HUES48 (cell line): Measurements from ENCODE around the gene SLK.

Experiments
- H3K27ac ChIP-seq: one replicate; pipeline ENCODE4 v1.7.0; 2013; ENCODE audit warnings: low read depth, low read length, inconsistent platforms
- H3K27me3 ChIP-seq: 2 replicates; pipeline ENCODE4 v1.6.1; 2013; ENCODE audit warnings: mild to moderate bottlenecking, low read length; ENCODE audit not compliant: control insufficient read depth, insufficient read depth
- H3K36me3 ChIP-seq: 2 replicates; pipeline ENCODE4 v1.6.1; 2013; ENCODE audit warnings: low read length; ENCODE audit not compliant: control insufficient read depth, insufficient read depth
- H3K4me1 ChIP-seq: 2 replicates; pipeline ENCODE4 v1.6.1; 2013; ENCODE audit warnings: mild to moderate bottlenecking, low read length; ENCODE audit not compliant: control insufficient read depth, insufficient read depth
- H3K4me3 ChIP-seq: 2 replicates; pipeline ENCODE4 v1.5.1; 2013; ENCODE audit warnings: mild to moderate bottlenecking, low read depth, low read length
- H3K9ac ChIP-seq: 2 replicates; pipeline ENCODE4 v1.6.1; 2013; ENCODE audit warnings: mild to moderate bottlenecking, low read depth, low read length, moderate library complexity
- H3K9me3 ChIP-seq: 2 replicates; pipeline ENCODE4 v1.6.1; 2013; ENCODE audit warnings: low read length; ENCODE audit not compliant: control insufficient read depth, insufficient read depth

SLK gene

DNA sequence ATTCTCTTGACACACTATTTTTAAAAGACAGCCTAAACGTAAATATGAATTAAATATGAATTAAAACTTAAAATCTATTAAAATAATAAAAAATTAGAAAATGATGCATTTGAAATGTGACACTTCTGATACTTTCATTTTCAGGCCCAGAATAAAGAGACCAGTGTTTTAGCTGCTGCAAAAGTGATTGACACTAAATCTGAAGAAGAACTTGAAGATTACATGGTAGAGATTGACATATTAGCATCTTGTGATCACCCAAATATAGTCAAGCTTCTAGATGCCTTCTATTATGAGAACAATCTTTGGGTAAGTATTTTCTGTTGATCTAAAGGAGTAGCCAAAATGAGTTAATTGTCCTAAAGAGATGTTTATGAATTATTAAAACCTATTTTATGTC lies 23.6 kb downstream of the SLK start:
- H3K9me3 ChIP-seq = no peaks in the 10 kb centered on the region
- no peak overlapping the region for H3K4me3 ChIP-seq
- H3K9ac ChIP-seq = no peak overlapping the region
- no peak overlapping the region for H3K27ac ChIP-seq
- H3K4me1 ChIP-seq = no peaks in the 10 kb centered on the region
- H3K27me3 ChIP-seq = no peaks in the 10 kb centered on the region
- H3K36me3 ChIP-seq = peaks cover 3% of the 10 kb centered on the region; the same call in 1 of the 2 replicates

DNA sequence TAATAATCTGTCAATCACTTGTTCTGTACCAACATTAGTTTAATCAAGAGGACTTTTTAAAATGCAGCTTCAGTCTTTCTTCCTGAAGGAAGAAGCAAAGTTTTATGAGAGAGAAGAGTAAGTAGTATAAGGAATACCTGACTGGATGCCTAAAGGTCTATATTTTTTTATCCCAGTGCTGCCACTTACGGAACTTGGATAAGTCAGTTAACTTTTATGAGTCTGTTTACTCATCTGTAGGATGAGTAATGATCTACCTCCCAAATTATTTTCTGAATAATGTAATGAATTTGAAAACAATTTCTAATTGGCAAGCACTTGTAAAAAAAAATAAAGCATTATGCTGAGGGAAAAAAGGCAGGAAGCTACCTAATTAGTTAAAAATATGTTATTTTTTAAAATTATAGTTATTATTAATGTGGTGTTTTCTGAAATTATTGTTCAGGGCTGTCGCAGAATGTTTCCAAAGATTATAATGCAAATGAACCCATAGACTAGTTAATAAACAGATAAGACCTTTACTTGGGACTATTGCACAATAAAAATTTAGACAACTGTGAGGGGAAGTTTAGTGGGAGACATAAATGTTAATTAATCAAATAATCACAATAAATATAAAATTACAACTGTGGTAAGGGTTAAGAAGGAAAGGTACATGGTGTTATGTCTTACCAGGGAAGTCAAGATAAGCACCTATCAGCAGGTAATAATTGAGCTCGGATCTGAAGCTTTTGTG lies 24.6 kb downstream of the SLK start:
- H3K4me3 ChIP-seq = no peak overlapping the region
- no peak overlapping the region for H3K9ac ChIP-seq
- peaks cover 3% of the 10 kb centered on the region; the same call in 1 of the 2 replicates for H3K36me3 ChIP-seq
- no peaks in the 10 kb centered on the region for H3K27me3 ChIP-seq
- H3K4me1 ChIP-seq = no peaks in the 10 kb centered on the region
- no peaks in the 10 kb centered on the region for H3K9me3 ChIP-seq
- H3K27ac ChIP-seq = no peak overlapping the region

DNA sequence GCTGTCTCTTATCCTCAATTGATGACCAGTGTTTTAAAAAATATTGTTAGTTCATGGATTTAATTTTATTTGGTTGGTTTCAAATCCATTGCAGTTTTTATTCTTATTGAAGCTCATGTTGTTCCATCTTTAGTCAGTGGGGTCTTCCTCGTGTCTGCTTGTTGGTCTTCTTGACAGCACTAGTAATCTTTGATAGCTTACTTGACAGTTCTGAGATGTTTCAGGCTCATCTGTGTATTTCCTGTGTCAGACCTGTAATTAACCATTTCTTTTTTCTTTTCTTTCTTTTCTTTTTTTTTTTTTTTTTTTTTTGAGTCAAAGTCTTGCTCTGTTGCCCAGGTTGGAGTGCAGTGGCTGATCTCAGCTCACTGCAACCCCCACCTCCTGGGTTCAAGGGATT lies 28.2 kb downstream of the SLK start:
- Histone ChIP-seq H3K27ac (no peak overlapping the region), H3K9ac (no peak overlapping the region), H3K4me3 (no peak overlapping the region), H3K4me1 (peaks cover 4% of the 10 kb centered on the region; the same call in 1 of the 2 replicates), H3K9me3 (no peaks in the 10 kb centered on the region), H3K36me3 (peaks cover 17% of the 10 kb centered on the region), H3K27me3 (no peaks in the 10 kb centered on the region)

DNA sequence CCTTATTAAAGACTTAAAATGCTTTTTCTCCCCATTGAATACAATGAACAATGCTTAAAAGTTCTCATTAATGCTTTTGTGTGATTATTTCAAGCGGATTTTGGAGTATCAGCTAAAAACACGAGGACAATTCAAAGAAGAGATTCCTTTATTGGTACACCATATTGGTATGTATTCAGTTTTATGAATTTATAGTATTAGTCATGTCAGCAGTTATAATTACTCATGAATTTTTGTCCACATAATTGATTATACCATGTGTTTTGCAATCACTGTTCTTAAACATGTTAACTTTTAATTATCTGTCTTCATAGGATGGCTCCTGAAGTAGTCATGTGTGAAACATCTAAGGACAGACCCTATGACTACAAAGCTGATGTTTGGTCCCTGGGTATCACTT lies 31.9 kb downstream of the SLK start:
- H3K27ac ChIP-seq = no peak overlapping the region
- H3K27me3 ChIP-seq = no peaks in the 10 kb centered on the region
- peaks cover 4% of the 10 kb centered on the region; the same call in 1 of the 2 replicates for H3K4me1 ChIP-seq
- peaks cover 40% of the 10 kb centered on the region for H3K36me3 ChIP-seq
- no peak overlapping the region for H3K4me3 ChIP-seq
- H3K9ac ChIP-seq = no peak overlapping the region
- H3K9me3 ChIP-seq = no peaks in the 10 kb centered on the region

DNA sequence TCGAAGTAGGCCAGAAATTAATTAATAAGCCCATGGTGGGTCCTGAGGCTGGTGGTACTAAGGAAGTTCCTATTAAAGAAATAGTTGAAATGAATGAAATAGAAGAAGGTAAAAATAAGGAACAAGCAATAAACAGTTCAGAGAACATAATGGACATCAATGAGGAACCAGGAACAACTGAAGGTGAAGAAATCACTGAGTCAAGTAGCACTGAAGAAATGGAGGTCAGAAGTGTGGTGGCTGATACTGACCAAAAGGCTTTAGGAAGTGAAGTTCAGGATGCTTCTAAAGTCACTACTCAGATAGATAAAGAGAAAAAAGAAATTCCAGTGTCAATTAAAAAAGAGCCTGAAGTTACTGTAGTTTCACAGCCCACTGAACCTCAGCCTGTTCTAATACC lies 36.0 kb downstream of the SLK start:
- Histone ChIP-seq H3K9me3 (no peaks in the 10 kb centered on the region), H3K27me3 (no peaks in the 10 kb centered on the region), H3K27ac (no peak overlapping the region), H3K4me3 (no peak overlapping the region), H3K36me3 (peaks cover 64% of the 10 kb centered on the region), H3K9ac (no peak overlapping the region), H3K4me1 (peaks cover 4% of the 10 kb centered on the region; the same call in 1 of the 2 replicates)

DNA sequence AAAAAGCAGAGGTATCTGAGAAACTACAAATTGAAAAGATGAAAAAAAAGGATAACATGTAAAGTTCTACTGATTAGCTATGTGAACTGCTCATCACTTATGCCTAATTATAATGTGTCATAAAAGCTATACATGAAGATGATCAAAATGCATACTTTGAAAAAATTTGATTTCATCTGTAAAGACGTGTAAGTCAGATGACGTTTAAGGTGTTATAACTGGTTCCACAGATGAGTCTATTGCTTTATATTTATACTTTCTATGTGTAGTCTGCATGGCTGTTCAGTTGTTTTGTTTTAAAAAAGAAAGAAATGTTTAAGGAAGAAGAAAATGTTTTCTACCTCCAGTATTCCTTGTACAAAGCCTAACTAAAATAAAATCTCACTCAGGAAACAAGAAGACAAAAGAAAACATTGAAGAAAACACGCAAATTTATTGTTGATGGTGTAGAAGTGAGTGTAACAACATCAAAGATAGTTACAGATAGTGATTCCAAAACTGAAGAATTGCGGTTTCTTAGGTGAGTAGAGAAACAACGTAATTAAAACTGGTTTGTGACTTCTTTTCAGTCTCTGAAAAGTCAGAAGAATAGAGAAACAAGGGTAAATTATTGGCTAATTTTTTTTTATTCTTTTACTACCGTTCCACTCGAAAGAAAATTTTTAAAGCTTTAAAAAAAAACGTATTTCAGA lies 38.4 kb downstream of the SLK start:
- Histone ChIP-seq H3K9me3 (no peaks in the 10 kb centered on the region), H3K4me3 (no peak overlapping the region), H3K27ac (no peak overlapping the region), H3K36me3 (peaks cover 57% of the 10 kb centered on the region), H3K9ac (no peak overlapping the region), H3K27me3 (no peaks in the 10 kb centered on the region), H3K4me1 (no peaks in the 10 kb centered on the region)

DNA sequence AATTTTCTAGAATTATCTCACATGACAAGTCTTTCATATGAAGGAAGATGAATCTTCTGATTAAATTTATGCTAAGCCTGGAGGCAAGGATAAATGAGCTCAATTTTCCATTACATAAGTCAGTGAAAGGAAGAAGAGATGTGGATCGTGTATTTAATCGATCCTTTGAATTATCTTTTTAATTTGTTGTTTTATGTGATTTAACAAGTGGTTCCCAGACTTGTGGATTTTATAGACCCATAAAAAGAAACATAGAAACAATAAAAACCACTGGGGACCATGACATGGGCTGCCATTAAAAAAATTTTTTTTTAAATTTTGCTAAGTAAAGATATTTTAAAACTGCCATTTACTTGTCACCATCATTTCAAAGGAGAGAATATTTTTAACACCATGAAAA lies 45.0 kb downstream of the SLK start:
- Histone ChIP-seq H3K4me3 (no peak overlapping the region), H3K9me3 (no peaks in the 10 kb centered on the region), H3K9ac (no peak overlapping the region), H3K27ac (no peak overlapping the region), H3K4me1 (peaks cover 5% of the 10 kb centered on the region; the same call in 1 of the 2 replicates), H3K27me3 (no peaks in the 10 kb centered on the region), H3K36me3 (peaks cover 12% of the 10 kb centered on the region)

DNA sequence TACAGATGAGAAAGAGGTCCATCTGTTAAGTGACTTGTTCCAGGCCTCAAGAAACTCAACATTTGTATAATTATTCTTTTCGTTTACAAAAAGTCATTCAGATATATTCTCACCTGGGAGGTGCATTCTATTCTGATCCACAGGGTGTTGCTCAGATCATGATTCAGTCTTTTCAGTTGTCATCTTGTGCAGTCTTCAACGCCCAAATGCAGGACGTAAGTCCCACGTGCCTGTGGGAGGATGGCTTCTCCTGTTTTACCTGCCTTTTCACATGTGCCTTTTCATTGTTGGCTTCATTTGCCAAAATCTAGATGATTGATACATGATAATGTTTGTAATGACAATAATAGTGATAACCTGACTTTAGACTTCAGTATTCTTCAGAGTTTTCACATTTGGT lies 46.5 kb downstream of the SLK start:
- no peak overlapping the region for H3K4me3 ChIP-seq
- H3K27me3 ChIP-seq = no peaks in the 10 kb centered on the region
- no peak overlapping the region for H3K9ac ChIP-seq
- H3K4me1 ChIP-seq = peaks cover 6% of the 10 kb centered on the region; the same call in 1 of the 2 replicates
- no peak overlapping the region for H3K27ac ChIP-seq
- H3K9me3 ChIP-seq = no peaks in the 10 kb centered on the region
- H3K36me3 ChIP-seq = peaks cover 8% of the 10 kb centered on the region

DNA sequence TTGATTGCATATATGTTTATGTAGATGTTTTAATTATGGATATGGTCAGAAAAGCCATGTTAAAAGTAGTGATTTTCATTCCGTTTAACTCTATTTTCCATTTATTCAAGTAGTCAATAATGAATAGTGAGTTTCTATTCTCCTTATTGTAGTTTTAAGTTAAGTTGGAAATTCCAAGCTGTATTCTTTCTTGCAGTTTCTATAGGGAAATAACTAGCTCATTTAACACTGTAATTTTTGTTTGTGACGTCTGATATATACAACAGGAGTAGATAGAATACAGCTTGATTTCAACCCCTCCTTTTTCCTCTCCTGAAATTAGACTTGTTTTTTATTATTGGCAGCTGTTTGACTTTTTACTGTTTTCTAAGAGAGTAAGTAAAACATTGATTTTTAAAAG lies 47.2 kb downstream of the SLK start:
- no peak overlapping the region for H3K4me3 ChIP-seq
- no peak overlapping the region for H3K27ac ChIP-seq
- peaks cover 14% of the 10 kb centered on the region for H3K36me3 ChIP-seq
- no peak overlapping the region for H3K9ac ChIP-seq
- peaks cover 6% of the 10 kb centered on the region; the same call in 1 of the 2 replicates for H3K4me1 ChIP-seq
- H3K9me3 ChIP-seq = no peaks in the 10 kb centered on the region
- no peaks in the 10 kb centered on the region for H3K27me3 ChIP-seq

DNA sequence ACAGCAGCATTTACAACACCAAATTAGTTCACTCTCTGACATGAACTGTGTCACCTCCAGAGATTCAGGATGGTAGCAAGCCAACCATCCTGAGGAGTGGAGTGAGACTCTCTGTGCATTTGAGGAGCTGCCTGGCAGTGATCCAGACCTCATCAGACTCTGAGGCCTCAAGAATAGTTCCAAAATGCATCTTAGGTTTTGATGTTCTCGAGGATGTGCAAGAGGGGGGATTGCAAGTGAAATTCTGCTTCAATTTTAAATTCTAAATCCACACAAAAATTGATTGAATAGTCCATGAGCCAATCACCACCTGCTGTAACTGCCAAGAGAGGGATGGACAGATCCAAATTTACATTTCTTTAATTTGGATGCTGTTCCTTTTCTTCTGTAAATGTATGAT lies 49.7 kb downstream of the SLK start:
- Histone ChIP-seq H3K27me3 (no peaks in the 10 kb centered on the region), H3K9me3 (no peaks in the 10 kb centered on the region), H3K4me3 (no peak overlapping the region), H3K9ac (no peak overlapping the region), H3K27ac (no peak overlapping the region), H3K4me1 (peaks cover 6% of the 10 kb centered on the region; the same call in 1 of the 2 replicates), H3K36me3 (peaks cover 36% of the 10 kb centered on the region)

DNA sequence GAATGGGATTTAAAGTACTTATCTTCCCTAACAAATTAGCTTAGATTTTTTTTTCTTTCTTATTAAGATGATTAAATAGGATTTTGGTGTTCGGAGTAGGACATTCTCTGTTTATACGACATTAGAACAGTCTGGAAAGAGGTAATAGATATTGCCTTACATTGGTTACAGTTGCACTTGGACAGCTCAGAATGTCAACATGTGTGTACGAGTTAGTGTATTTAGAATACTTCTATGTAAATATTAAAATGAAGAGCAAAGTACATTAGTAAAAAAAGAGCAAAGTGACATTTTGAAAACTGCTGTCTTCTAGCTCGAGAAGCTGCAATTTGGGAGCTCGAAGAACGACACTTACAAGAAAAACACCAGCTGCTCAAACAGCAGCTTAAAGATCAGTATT lies 51.5 kb downstream of the SLK start:
- H3K4me3 ChIP-seq = no peak overlapping the region
- H3K36me3 ChIP-seq = peaks cover 50% of the 10 kb centered on the region
- peaks cover 6% of the 10 kb centered on the region; the same call in 1 of the 2 replicates for H3K4me1 ChIP-seq
- H3K9ac ChIP-seq = no peak overlapping the region
- no peaks in the 10 kb centered on the region for H3K9me3 ChIP-seq
- no peak overlapping the region for H3K27ac ChIP-seq
- no peaks in the 10 kb centered on the region for H3K27me3 ChIP-seq
